ENCODE results near the gene CDR2L.

The CDR2L gene

DNA sequence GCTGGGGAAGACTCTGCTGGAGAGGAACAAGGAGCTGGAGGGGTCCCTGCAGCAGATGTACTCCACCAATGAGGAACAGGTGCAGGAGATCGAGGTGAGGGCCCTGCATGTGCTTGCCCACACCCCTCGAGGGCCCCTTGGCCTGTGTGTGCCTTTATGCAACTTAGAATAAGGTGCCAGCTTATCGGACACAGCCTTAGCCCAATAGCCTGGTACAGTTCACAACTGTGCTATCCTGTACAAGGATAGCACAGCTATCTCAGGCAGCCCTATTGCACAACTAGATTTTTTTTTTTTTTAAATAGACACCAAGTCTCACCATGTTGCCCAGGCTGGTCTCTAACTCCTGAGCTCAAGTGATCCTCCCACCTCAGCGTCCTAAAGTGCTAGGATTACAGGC lies 12.1 kb downstream of the CDR2L start:
- Histone ChIP-seq H3F3A (ENCODE audit: insufficient read depth, low read length) (no peaks in the 10 kb centered on the region), H3K27ac (ENCODE audit: low read depth, low read length, poor library complexity, severe bottlenecking) (no peak overlapping the region), H3K4me3 (ENCODE audit: low read depth, low read length, poor library complexity, severe bottlenecking) (no peak overlapping the region), H3K9ac (ENCODE audit: low read length) (no peak overlapping the region), H3K4me1 (ENCODE audit: insufficient read depth, low read length, severe bottlenecking) (no peaks in the 10 kb centered on the region), H4K20me1 (ENCODE audit: insufficient read depth, low read length) (no peaks in the 10 kb centered on the region), H3K79me2 (ENCODE audit: insufficient read depth, low read length) (no peaks in the 10 kb centered on the region), H3K4me2 (ENCODE audit: low read length) (no peak overlapping the region), H3K9me3 (ENCODE audit: low read length) (no peaks in the 10 kb centered on the region), H2AFZ (ENCODE audit: low read length) (no peak overlapping the region), H3K27me3 (ENCODE audit: insufficient read depth, low read length) (no peaks in the 10 kb centered on the region), H3K9me2 (ENCODE audit: low read depth, low read length) (no peaks in the 10 kb centered on the region), H3K36me3 (ENCODE audit: insufficient read depth, low read length) (no peaks in the 10 kb centered on the region)
- TF ChIP-seq, protein P1, sequence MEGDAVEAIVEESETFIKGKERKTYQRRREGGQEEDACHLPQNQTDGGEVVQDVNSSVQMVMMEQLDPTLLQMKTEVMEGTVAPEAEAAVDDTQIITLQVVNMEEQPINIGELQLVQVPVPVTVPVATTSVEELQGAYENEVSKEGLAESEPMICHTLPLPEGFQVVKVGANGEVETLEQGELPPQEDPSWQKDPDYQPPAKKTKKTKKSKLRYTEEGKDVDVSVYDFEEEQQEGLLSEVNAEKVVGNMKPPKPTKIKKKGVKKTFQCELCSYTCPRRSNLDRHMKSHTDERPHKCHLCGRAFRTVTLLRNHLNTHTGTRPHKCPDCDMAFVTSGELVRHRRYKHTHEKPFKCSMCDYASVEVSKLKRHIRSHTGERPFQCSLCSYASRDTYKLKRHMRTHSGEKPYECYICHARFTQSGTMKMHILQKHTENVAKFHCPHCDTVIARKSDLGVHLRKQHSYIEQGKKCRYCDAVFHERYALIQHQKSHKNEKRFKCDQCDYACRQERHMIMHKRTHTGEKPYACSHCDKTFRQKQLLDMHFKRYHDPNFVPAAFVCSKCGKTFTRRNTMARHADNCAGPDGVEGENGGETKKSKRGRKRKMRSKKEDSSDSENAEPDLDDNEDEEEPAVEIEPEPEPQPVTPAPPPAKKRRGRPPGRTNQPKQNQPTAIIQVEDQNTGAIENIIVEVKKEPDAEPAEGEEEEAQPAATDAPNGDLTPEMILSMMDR (IDR thresholded peaks at IDR 0.05; ENCODE audit: low read length) = no peak
- no peak for TF ChIP-seq EZH2 (IDR thresholded peaks at IDR 0.05; ENCODE audit: borderline replicate concordance, low read length)

DNA sequence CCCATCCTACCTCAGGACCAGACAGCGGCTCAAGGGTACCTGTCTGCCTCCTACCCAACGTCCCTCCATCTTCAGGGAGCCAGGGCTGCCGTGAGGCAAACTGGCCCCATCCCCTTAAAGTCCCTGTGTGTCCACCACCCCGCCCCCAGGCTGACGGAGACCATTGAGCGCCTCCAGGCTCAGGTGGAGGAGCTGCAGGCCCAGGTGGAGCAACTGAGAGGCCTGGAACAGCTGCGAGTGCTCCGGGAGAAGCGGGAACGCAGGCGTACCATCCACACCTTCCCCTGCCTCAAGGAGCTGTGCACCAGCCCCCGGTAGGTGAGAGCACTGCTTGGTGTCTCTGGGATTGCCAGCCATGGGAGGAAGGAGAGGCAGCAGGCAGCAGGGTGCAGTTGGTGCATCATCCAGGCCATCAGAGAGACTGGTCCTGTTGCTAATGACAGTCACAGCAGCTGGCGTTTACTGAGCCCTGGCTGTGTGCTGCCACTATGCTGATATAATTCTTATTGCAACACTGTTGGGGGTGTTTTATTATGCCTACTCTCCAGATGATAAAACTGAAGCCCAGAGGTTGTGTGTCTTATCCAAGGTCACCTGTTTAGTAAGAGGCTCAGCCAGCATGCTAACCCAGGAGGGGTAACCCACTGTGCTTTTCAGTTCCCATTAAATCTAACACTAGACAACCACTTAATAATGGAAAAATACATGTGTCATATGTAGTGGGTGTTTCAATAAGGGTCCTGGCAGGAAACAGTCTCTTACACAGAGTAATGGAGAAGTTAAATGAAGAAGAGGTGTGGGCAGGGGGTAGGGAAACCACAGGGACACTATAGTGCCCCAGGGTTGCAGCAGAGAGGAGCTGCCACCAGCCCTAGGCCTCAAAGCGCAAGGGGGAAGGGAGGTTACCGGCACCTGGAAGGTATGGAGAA lies 14.7 kb downstream of the CDR2L start:
- H3K27me3 ChIP-seq (ENCODE audit: insufficient read depth, low read length) = no peaks in the 10 kb centered on the region
- TF ChIP-seq EZH2 (IDR thresholded peaks at IDR 0.05; ENCODE audit: borderline replicate concordance, low read length) = no peak
- TF ChIP-seq, protein P1 (IDR thresholded peaks at IDR 0.05; ENCODE audit: low read length) = no peak

DNA sequence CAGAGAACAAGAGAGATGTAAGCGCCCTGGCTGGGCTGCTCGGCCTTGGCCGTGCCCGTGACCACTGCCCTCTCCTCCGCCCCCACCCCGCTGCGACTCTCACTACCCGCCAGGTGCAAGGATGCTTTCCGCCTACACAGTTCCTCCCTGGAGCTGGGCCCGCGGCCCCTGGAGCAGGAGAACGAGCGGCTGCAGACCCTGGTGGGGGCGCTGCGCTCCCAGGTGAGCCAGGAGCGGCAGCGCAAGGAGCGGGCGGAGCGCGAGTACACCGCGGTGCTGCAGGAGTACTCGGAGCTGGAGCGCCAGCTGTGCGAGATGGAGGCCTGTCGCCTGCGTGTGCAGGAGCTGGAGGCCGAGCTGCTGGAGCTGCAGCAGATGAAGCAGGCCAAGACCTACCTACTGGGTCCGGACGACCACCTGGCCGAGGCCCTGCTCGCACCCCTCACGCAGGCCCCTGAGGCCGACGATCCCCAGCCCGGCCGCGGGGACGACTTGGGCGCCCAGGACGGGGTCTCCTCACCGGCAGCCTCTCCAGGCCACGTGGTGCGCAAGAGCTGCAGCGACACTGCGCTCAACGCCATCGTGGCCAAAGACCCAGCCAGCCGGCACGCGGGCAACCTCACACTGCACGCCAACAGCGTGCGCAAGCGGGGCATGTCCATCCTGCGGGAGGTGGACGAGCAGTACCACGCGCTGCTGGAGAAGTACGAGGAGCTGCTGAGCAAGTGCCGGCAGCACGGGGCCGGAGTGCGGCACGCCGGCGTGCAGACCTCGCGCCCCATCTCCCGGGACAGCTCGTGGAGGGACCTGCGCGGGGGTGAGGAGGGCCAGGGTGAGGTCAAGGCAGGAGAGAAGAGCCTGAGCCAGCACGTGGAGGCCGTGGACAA lies 15.9 kb downstream of the CDR2L start:
- no peak overlapping the region for H3K4me2 ChIP-seq (ENCODE audit: low read length)
- H3K79me2 ChIP-seq (ENCODE audit: insufficient read depth, low read length) = no peaks in the 10 kb centered on the region
- no peaks in the 10 kb centered on the region for H3K27me3 ChIP-seq (ENCODE audit: insufficient read depth, low read length)
- H4K20me1 ChIP-seq (ENCODE audit: insufficient read depth, low read length) = no peaks in the 10 kb centered on the region
- H3F3A ChIP-seq (ENCODE audit: insufficient read depth, low read length) = no peaks in the 10 kb centered on the region
- H3K36me3 ChIP-seq (ENCODE audit: insufficient read depth, low read length) = no peaks in the 10 kb centered on the region
- no peak overlapping the region for H3K27ac ChIP-seq (ENCODE audit: low read depth, low read length, poor library complexity, severe bottlenecking)
- H3K9me2 ChIP-seq (ENCODE audit: low read depth, low read length) = no peaks in the 10 kb centered on the region
- H3K4me1 ChIP-seq (ENCODE audit: insufficient read depth, low read length, severe bottlenecking) = no peaks in the 10 kb centered on the region
- H3K9me3 ChIP-seq (ENCODE audit: low read length) = no peaks in the 10 kb centered on the region
- TF ChIP-seq, protein P1 (IDR thresholded peaks at IDR 0.05; ENCODE audit: low read length) = no peak
- TF ChIP-seq EZH2 (IDR thresholded peaks at IDR 0.05; ENCODE audit: borderline replicate concordance, low read length) = no peak
- no peak overlapping the region for H3K9ac ChIP-seq (ENCODE audit: low read length)
- H2AFZ ChIP-seq (ENCODE audit: low read length) = no peak overlapping the region
- H3K4me3 ChIP-seq (ENCODE audit: low read depth, low read length, poor library complexity, severe bottlenecking) = no peak overlapping the region

More for the DNA sequence above, 14.7 kb downstream of the CDR2L start:
- H3K4me1 ChIP-seq (ENCODE audit: insufficient read depth, low read length, severe bottlenecking) = no peaks in the 10 kb centered on the region
- H3K4me3 ChIP-seq (ENCODE audit: low read depth, low read length, poor library complexity, severe bottlenecking) = no peak overlapping the region
- no peak overlapping the region for H3K9ac ChIP-seq (ENCODE audit: low read length)
- no peak overlapping the region for H3K4me2 ChIP-seq (ENCODE audit: low read length)
- H2AFZ ChIP-seq (ENCODE audit: low read length) = no peak overlapping the region
- H4K20me1 ChIP-seq (ENCODE audit: insufficient read depth, low read length) = no peaks in the 10 kb centered on the region
- no peaks in the 10 kb centered on the region for H3F3A ChIP-seq (ENCODE audit: insufficient read depth, low read length)
- H3K9me2 ChIP-seq (ENCODE audit: low read depth, low read length) = no peaks in the 10 kb centered on the region
- H3K79me2 ChIP-seq (ENCODE audit: insufficient read depth, low read length) = no peaks in the 10 kb centered on the region
- H3K9me3 ChIP-seq (ENCODE audit: low read length) = no peaks in the 10 kb centered on the region
- H3K36me3 ChIP-seq (ENCODE audit: insufficient read depth, low read length) = no peaks in the 10 kb centered on the region
- H3K27ac ChIP-seq (ENCODE audit: low read depth, low read length, poor library complexity, severe bottlenecking) = no peak overlapping the region

All from OCI-LY1 (cell line).